Measurements from ENCODE around the gene RNU1-3.
"Not testable (repeated sequence)": the region's sequence is repeated elsewhere in the genome, so short reads cannot be mapped to it uniquely, and the experiment has no call there.

DNA sequence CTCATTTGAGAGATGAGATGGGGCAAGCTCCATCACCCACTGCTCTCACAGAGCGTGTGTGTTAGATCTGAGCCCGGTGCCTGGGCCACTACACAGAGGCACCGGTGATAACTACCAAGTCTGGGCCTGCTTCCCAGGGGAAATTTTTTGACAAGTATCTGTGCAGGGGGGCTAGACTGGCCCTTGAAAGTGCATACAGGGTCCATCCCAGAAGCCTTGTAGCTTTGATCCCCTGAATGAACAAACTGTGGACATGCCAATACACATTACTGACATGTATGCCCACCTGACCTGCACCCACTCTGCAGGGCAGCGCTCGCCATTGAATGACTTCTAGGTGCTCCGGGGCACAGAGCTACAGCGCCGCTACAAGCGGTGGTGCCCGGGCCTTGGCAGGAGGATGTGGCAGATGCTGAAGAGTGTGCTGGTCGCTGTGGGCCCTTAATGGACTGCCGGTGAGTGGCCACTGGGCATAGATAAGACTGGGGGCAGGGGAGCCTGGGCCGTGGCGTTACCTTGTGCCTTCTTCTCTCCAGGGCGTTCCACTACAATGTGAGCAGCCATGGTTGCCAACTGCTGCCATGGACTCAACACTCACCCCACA, 20.6 kb downstream of the RNU1-3 start:
- TF ChIP-seq, protein P1, sequence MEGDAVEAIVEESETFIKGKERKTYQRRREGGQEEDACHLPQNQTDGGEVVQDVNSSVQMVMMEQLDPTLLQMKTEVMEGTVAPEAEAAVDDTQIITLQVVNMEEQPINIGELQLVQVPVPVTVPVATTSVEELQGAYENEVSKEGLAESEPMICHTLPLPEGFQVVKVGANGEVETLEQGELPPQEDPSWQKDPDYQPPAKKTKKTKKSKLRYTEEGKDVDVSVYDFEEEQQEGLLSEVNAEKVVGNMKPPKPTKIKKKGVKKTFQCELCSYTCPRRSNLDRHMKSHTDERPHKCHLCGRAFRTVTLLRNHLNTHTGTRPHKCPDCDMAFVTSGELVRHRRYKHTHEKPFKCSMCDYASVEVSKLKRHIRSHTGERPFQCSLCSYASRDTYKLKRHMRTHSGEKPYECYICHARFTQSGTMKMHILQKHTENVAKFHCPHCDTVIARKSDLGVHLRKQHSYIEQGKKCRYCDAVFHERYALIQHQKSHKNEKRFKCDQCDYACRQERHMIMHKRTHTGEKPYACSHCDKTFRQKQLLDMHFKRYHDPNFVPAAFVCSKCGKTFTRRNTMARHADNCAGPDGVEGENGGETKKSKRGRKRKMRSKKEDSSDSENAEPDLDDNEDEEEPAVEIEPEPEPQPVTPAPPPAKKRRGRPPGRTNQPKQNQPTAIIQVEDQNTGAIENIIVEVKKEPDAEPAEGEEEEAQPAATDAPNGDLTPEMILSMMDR (optimal IDR thresholded peaks at IDR 0.05 in 1 of 3, IDR thresholded peaks at IDR 0.05 in 1 of 3, conservative IDR thresholded peaks at IDR 0.05 in 1 of 3; ENCODE audit: extremely low read depth in 1 of 3, insufficient read depth in 2 of 3, low read length in 3 of 3): not testable (repeated sequence)
- not testable (repeated sequence) for TF ChIP-seq EZH2 (IDR thresholded peaks at IDR 0.05; ENCODE audit: low read length)
